KG1 (cell line): Measurements from ENCODE around the gene GPR155.
A peak's percentile ranks its signal among the peaks of the same experiment; 100 is the strongest.
"Not testable (repeated sequence)": the region's sequence is repeated elsewhere in the genome, so short reads cannot be mapped to it uniquely, and the experiment has no call there.

Experiments used
- DNase-seq: peaks from one replicate; lab custom pipeline; 2025; lab: John Stamatoyannopoulos, UW

Gene GPR155

GRCh38 chr2:174490051-174490450 lies 3.2 kb upstream of the GPR155 start:
- no peak for DNase-seq

GRCh38 chr2:174489520-174489919 lies 2.7 kb upstream of the GPR155 start:
- not testable (repeated sequence) for DNase-seq

GRCh38 chr2:174487820-174488162 lies 962 bp upstream of the GPR155 start:
- no peak for DNase-seq

- DNase-seq = peak; percentile 82
These were observed 435 bp upstream of the GPR155 start for GRCh38 chr2:174487108-174487819.

- no peak for DNase-seq
These were observed 854 bp downstream of the GPR155 start for GRCh38 chr2:174485788-174486562.

GRCh38 chr2:174485045-174485444 lies 1.8 kb downstream of the GPR155 start:
- not testable (repeated sequence) for DNase-seq

GRCh38 chr2:174484573-174484972 lies 2.3 kb downstream of the GPR155 start:
- DNase-seq = no peak

GRCh38 chr2:174482854-174483253 lies 4.0 kb downstream of the GPR155 start:
- no peak for DNase-seq

GRCh38 chr2:174477759-174478158 lies 9.1 kb downstream of the GPR155 start:
- DNase-seq = no peak

- no peak for DNase-seq
These were observed 13.0 kb downstream of the GPR155 start for GRCh38 chr2:174473796-174474195.

- DNase-seq = no peak
These were observed 21.5 kb downstream of the GPR155 start for GRCh38 chr2:174465327-174465726.

GRCh38 chr2:174461221-174461620 lies 25.6 kb downstream of the GPR155 start:
- DNase-seq = no peak

- DNase-seq = no peak
These were observed 32.3 kb downstream of the GPR155 start for GRCh38 chr2:174454566-174454965.

GRCh38 chr2:174450021-174450816 lies 36.6 kb downstream of the GPR155 start:
- DNase-seq = no peak

GRCh38 chr2:174449033-174449432 lies 37.8 kb downstream of the GPR155 start:
- DNase-seq = no peak

- DNase-seq = no peak
These were observed 40.3 kb downstream of the GPR155 start for GRCh38 chr2:174446531-174446930.

- DNase-seq = no peak
These were observed 41.6 kb downstream of the GPR155 start for GRCh38 chr2:174445248-174445647.

GRCh38 chr2:174444761-174445160 lies 42.1 kb downstream of the GPR155 start:
- no peak for DNase-seq

- DNase-seq = no peak
These were observed 44.0 kb downstream of the GPR155 start for GRCh38 chr2:174442546-174443510.

- DNase-seq = no peak
These were observed 46.9 kb downstream of the GPR155 start for GRCh38 chr2:174439950-174440349.

- DNase-seq = no peak
These were observed 47.5 kb downstream of the GPR155 start for GRCh38 chr2:174439323-174439722.
